ENCODE data around the gene MEGF11.

The MEGF11 gene

GRCh38 chr15:66049353-66049752 is 204.2 kb downstream of the MEGF11 start:
- ATAC-seq: no peak

- ATAC-seq: no peak
Measured at GRCh38 chr15:66047321-66048024, 206.1 kb downstream of the MEGF11 start.

- no peak for ATAC-seq
Measured at GRCh38 chr15:66046751-66047150, 206.8 kb downstream of the MEGF11 start.

- ATAC-seq: no peak
Measured at GRCh38 chr15:66046326-66046725, 207.2 kb downstream of the MEGF11 start.

GRCh38 chr15:66045542-66045941 is 208.0 kb downstream of the MEGF11 start:
- no peak for ATAC-seq

GRCh38 chr15:66044837-66045236 is 208.7 kb downstream of the MEGF11 start:
- no peak for ATAC-seq

- no peak for ATAC-seq
Measured at GRCh38 chr15:66043264-66043663, 210.3 kb downstream of the MEGF11 start.

- ATAC-seq: no peak
Measured at GRCh38 chr15:66042624-66043023, 210.9 kb downstream of the MEGF11 start.

- no peak for ATAC-seq
Measured at GRCh38 chr15:66041276-66041675, 212.3 kb downstream of the MEGF11 start.

GRCh38 chr15:66040211-66040892 is 213.2 kb downstream of the MEGF11 start:
- no peak for ATAC-seq

GRCh38 chr15:66039117-66039871 is 214.3 kb downstream of the MEGF11 start:
- ATAC-seq: no peak

- no peak for ATAC-seq
Measured at GRCh38 chr15:66038387-66039116, 215.0 kb downstream of the MEGF11 start.

- ATAC-seq: no peak
Measured at GRCh38 chr15:66036859-66037258, 216.7 kb downstream of the MEGF11 start.

GRCh38 chr15:66035901-66036300 is 217.6 kb downstream of the MEGF11 start:
- ATAC-seq: no peak

- no peak for ATAC-seq
Measured at GRCh38 chr15:66033143-66033542, 220.4 kb downstream of the MEGF11 start.

GRCh38 chr15:66032006-66032405 is 221.5 kb downstream of the MEGF11 start:
- no peak for ATAC-seq

GRCh38 chr15:66030650-66031049 is 222.9 kb downstream of the MEGF11 start:
- ATAC-seq: no peak

- no peak for ATAC-seq
Measured at GRCh38 chr15:66029650-66030049, 223.9 kb downstream of the MEGF11 start.

- no peak for ATAC-seq
Measured at GRCh38 chr15:66027268-66027805, 226.2 kb downstream of the MEGF11 start.

- no peak for ATAC-seq
Measured at GRCh38 chr15:66025972-66026371, 227.6 kb downstream of the MEGF11 start.

GRCh38 chr15:66025015-66025452 is 228.5 kb downstream of the MEGF11 start:
- ATAC-seq: no peak

- ATAC-seq: no peak
Measured at GRCh38 chr15:66024116-66024515, 229.4 kb downstream of the MEGF11 start.
